ENCODE results near the gene PRODH2.

Gene PRODH2

GRCh38 chr19:35812220-35813042 is at the start of gene PRODH2:
Gene PRODH2 (minus strand): TSS chr19:35812845. CDS start chr19:35812805, 40 bp downstream.
- no peak for DNase-seq

- no peak for DNase-seq
These were observed 49.1 kb upstream of the PRODH2 start for GRCh38 chr19:35861640-35862160.

- DNase-seq = no peak
These were observed 48.4 kb upstream of the PRODH2 start for GRCh38 chr19:35860818-35861639.

- DNase-seq = no peak
These were observed 47.8 kb upstream of the PRODH2 start for GRCh38 chr19:35860436-35860817.

- no peak for DNase-seq
These were observed 46.8 kb upstream of the PRODH2 start for GRCh38 chr19:35859414-35859813.

- no peak for DNase-seq
These were observed 45.7 kb upstream of the PRODH2 start for GRCh38 chr19:35858311-35858710.

GRCh38 chr19:35856546-35857149 is 44.0 kb upstream of the PRODH2 start, which contains the start of gene KIRREL2:
Gene KIRREL2 (plus strand): TSS chr19:35856911. CDS start chr19:35857120, 209 bp downstream.
- DNase-seq = no peak

- DNase-seq = no peak
These were observed 40.6 kb upstream of the PRODH2 start for GRCh38 chr19:35853038-35853756.

- DNase-seq = no peak
These were observed 39.6 kb upstream of the PRODH2 start, which contains the start of gene NPHS1 for GRCh38 chr19:35852029-35852780. Gene NPHS1 (minus strand): TSS chr19:35852504. CDS start chr19:35851837, 667 bp downstream.

GRCh38 chr19:35851213-35852028 is 38.8 kb upstream of the PRODH2 start:
- DNase-seq = no peak

GRCh38 chr19:35848919-35849505 is 36.4 kb upstream of the PRODH2 start:
- DNase-seq = no peak

- no peak for DNase-seq
These were observed 35.8 kb upstream of the PRODH2 start for GRCh38 chr19:35848486-35848885.

- no peak for DNase-seq
These were observed 35.3 kb upstream of the PRODH2 start for GRCh38 chr19:35847911-35848310.

GRCh38 chr19:35846038-35846668 is 33.5 kb upstream of the PRODH2 start:
- no peak for DNase-seq

GRCh38 chr19:35845215-35846037 is 32.8 kb upstream of the PRODH2 start:
- no peak for DNase-seq

GRCh38 chr19:35844482-35845214 is 32.0 kb upstream of the PRODH2 start:
- no peak for DNase-seq

GRCh38 chr19:35843676-35844481 is 31.2 kb upstream of the PRODH2 start:
- no peak for DNase-seq
